CD4-positive, CD25-positive, alpha-beta regulatory T cell (primary cell): ENCODE data around the gene NAALADL2. TPM values are rescaled to one million over a fixed set of nuclear protein-coding genes. Genes with fewer than 3 reads are reported as not detected.

Source experiments
- ATAC-seq, 2 donors: fragments of 150-1000 bp; cut with Tn5 transposase; one replicate each; pipeline ENCODE4 v1.10.0; 2021; ENCODE audit warnings: low read depth in 2 of 2, moderate number of reproducible peaks in 2 of 2, moderate library complexity in 1 of 2
- DNase-seq, 3 donors: peaks; one replicate each; pipeline versions ENCODE4 v3.0.0 to v3.0.0-alpha.2; 2012 to 2022; ENCODE audit warnings: mixed read lengths in 1 of 3
- H3K27ac ChIP-seq: one replicate; pipeline ENCODE4 v1.7.0; 2013; ENCODE audit warnings: mild to moderate bottlenecking, low read length; ENCODE audit not compliant: insufficient read depth, poor library complexity, severe bottlenecking
- H3K27me3 ChIP-seq: one replicate; pipeline ENCODE4 v1.7.0; 2013; ENCODE audit warnings: low read length; ENCODE audit not compliant: control insufficient read depth, insufficient read depth
- H3K36me3 ChIP-seq: one replicate; pipeline ENCODE4 v1.7.0; 2013; ENCODE audit warnings: mild to moderate bottlenecking, low read length, moderate library complexity; ENCODE audit not compliant: control insufficient read depth, insufficient read depth
- H3K4me1 ChIP-seq: 2 replicates; pipeline ENCODE4 v1.7.0; 2013; ENCODE audit warnings: mild to moderate bottlenecking, low read length; ENCODE audit not compliant: insufficient read depth, control insufficient read depth, poor library complexity, severe bottlenecking
- H3K4me3 ChIP-seq: one replicate; pipeline ENCODE4 v1.7.0; 2013; ENCODE audit warnings: low read depth, mild to moderate bottlenecking, low read length, moderate library complexity
- H3K9me3 ChIP-seq, 2 experiments: 1 replicate in 1 of 2; 2 replicates in 1 of 2; pipeline ENCODE4 v1.7.0; 2013; ENCODE audit warnings: low read length in 2 of 2, mild to moderate bottlenecking in 1 of 2, moderate library complexity in 1 of 2; ENCODE audit not compliant: control insufficient read depth in 2 of 2
- H3K27ac Mint-ChIP-seq, 3 donors: one replicate each; pipeline ENCODE4 v1.8.0; 2020 to 2022; ENCODE audit warnings: mild to moderate bottlenecking in 3 of 3, mixed read lengths in 3 of 3, moderate library complexity in 2 of 3
- H3K27me3 Mint-ChIP-seq: one replicate; pipeline ENCODE4 v1.8.0; 2022; ENCODE audit warnings: mild to moderate bottlenecking, mixed read lengths
- H3K36me3 Mint-ChIP-seq: one replicate; pipeline ENCODE4 v1.8.0; 2020; ENCODE audit warnings: mixed read lengths
- H3K4me1 Mint-ChIP-seq, 4 donors: one replicate each; pipeline ENCODE4 v1.8.0; 2020 to 2022; ENCODE audit warnings: mixed read lengths in 4 of 4, mild to moderate bottlenecking in 1 of 4
- H3K4me3 Mint-ChIP-seq, 4 donors: one replicate each; pipeline ENCODE4 v1.8.0; 2020 to 2022; ENCODE audit warnings: mild to moderate bottlenecking in 4 of 4, mixed read lengths in 4 of 4, moderate library complexity in 3 of 4
- H3K9me3 Mint-ChIP-seq, 7 donors: one replicate each; pipeline ENCODE4 v1.8.0; 2020 to 2022; ENCODE audit warnings: mixed read lengths in 7 of 7, mild to moderate bottlenecking in 3 of 7, moderate library complexity in 2 of 7
- polyA plus RNA-seq, 4 donors: library from polyadenylated mRNA; unstranded; fragments of 300-500 nt; fragmentation: Illumina TruSeq; gene quantifications; one replicate each; pipeline ENCODE4 v1.2.3, GENCODE V29; 2021
- total RNA-seq: library from RNA; stranded (reverse); gene quantifications from one replicate; pipeline ENCODE4 v1.2.3, GENCODE V29; 2022

NAALADL2 gene
- total and polyA plus RNA-seq, 5 donors from 2014 or later, result not detected

GRCh38 chr3:175655351-175655750 lies 796.2 kb downstream of the NAALADL2 start:
- no peak overlapping the region for H3K4me3 ChIP-seq
- H3K4me3 Mint-ChIP-seq, result no peak overlapping the region
- no peaks in the 10 kb centered on the region for H3K27me3 ChIP-seq
- no peak for ATAC-seq
- H3K36me3 Mint-ChIP-seq, result no peaks in the 10 kb centered on the region
- no peaks in the 10 kb centered on the region for H3K4me1 Mint-ChIP-seq
- H3K27me3 Mint-ChIP-seq, result no peaks in the 10 kb centered on the region
- no peak overlapping the region for H3K27ac ChIP-seq
- no peaks in the 10 kb centered on the region for H3K9me3 ChIP-seq
- no peaks in the 10 kb centered on the region for H3K36me3 ChIP-seq
- no peak overlapping the region for H3K27ac Mint-ChIP-seq
- no peak for DNase-seq
- H3K4me1 ChIP-seq, result no peaks in the 10 kb centered on the region
- peaks cover 0 to 9% (median 4%) of the 10 kb centered on the region in 7 donors for H3K9me3 Mint-ChIP-seq

- no peaks in the 10 kb centered on the region for H3K9me3 ChIP-seq
- ATAC-seq (no peak), DNase-seq (no peak)
- H3K36me3 Mint-ChIP-seq, result no peaks in the 10 kb centered on the region
- no peak overlapping the region for H3K4me3 ChIP-seq
- H3K4me1 ChIP-seq, result no peaks in the 10 kb centered on the region
- H3K27me3 ChIP-seq, result no peaks in the 10 kb centered on the region
- no peak overlapping the region for H3K27ac Mint-ChIP-seq
- no peak overlapping the region for H3K27ac ChIP-seq
- no peaks in the 10 kb centered on the region for H3K36me3 ChIP-seq
- H3K4me1 Mint-ChIP-seq, result no peaks in the 10 kb centered on the region
- no peak overlapping the region for H3K4me3 Mint-ChIP-seq
- peaks cover 0 to 10% (median 2%) of the 10 kb centered on the region in 7 donors for H3K9me3 Mint-ChIP-seq
- no peaks in the 10 kb centered on the region for H3K27me3 Mint-ChIP-seq
Observed at GRCh38 chr3:175656461-175656860, 797.3 kb downstream of the NAALADL2 start.

GRCh38 chr3:175659670-175660350 lies 800.7 kb downstream of the NAALADL2 start:
- H3K4me3 Mint-ChIP-seq, result no peak overlapping the region
- Histone ChIP-seq H3K36me3 (no peaks in the 10 kb centered on the region), H3K9me3 (no peaks in the 10 kb centered on the region), H3K4me3 (no peak overlapping the region), H3K4me1 (no peaks in the 10 kb centered on the region), H3K27me3 (no peaks in the 10 kb centered on the region), H3K27ac (no peak overlapping the region)
- H3K9me3 Mint-ChIP-seq, result peaks cover 0 to 14% (median 3%) of the 10 kb centered on the region in 7 donors
- H3K27me3 Mint-ChIP-seq, result no peaks in the 10 kb centered on the region
- ATAC-seq (no peak), DNase-seq (no peak)
- H3K36me3 Mint-ChIP-seq, result no peaks in the 10 kb centered on the region
- no peak overlapping the region for H3K27ac Mint-ChIP-seq
- no peaks in the 10 kb centered on the region for H3K4me1 Mint-ChIP-seq

- no peaks in the 10 kb centered on the region for H3K36me3 Mint-ChIP-seq
- Histone ChIP-seq H3K4me3 (no peak overlapping the region), H3K9me3 (no peaks in the 10 kb centered on the region), H3K4me1 (no peaks in the 10 kb centered on the region), H3K27me3 (no peaks in the 10 kb centered on the region), H3K27ac (no peak overlapping the region), H3K36me3 (no peaks in the 10 kb centered on the region)
- no peak for DNase-seq
- peaks cover 0 to 12% (median 5%) of the 10 kb centered on the region in 7 donors for H3K9me3 Mint-ChIP-seq
- ATAC-seq, result no peak
- H3K4me1 Mint-ChIP-seq, result no peaks in the 10 kb centered on the region
- H3K27me3 Mint-ChIP-seq, result no peaks in the 10 kb centered on the region
- H3K4me3 Mint-ChIP-seq, result no peak overlapping the region
- H3K27ac Mint-ChIP-seq, result no peak overlapping the region
Observed at GRCh38 chr3:175662815-175663214, 803.7 kb downstream of the NAALADL2 start.

- H3K9me3 ChIP-seq, result no peaks in the 10 kb centered on the region
- H3K4me3 Mint-ChIP-seq, result no peak overlapping the region
- H3K27ac ChIP-seq, result no peak overlapping the region
- no peak overlapping the region for H3K4me3 ChIP-seq
- H3K27me3 ChIP-seq, result no peaks in the 10 kb centered on the region
- no peak for ATAC-seq
- H3K36me3 Mint-ChIP-seq, result no peaks in the 10 kb centered on the region
- no peak overlapping the region for H3K27ac Mint-ChIP-seq
- DNase-seq, result no peak
- peaks cover 1 to 10% (median 4%) of the 10 kb centered on the region in 7 donors for H3K9me3 Mint-ChIP-seq
- no peaks in the 10 kb centered on the region for H3K36me3 ChIP-seq
- no peaks in the 10 kb centered on the region for H3K27me3 Mint-ChIP-seq
- no peaks in the 10 kb centered on the region for H3K4me1 ChIP-seq
- H3K4me1 Mint-ChIP-seq, result no peaks in the 10 kb centered on the region
Observed at GRCh38 chr3:175664911-175665310, 805.8 kb downstream of the NAALADL2 start.

GRCh38 chr3:175668300-175668699 lies 809.2 kb downstream of the NAALADL2 start:
- Mint-ChIP-seq H3K36me3 (no peaks in the 10 kb centered on the region), H3K27me3 (no peaks in the 10 kb centered on the region), H3K4me1 (peaks cover 0 to 3% (median 0%) of the 10 kb centered on the region in 4 donors), H3K9me3 (peaks cover 0 to 10% (median 3%) of the 10 kb centered on the region in 7 donors), H3K27ac (no peak overlapping the region), H3K4me3 (no peak overlapping the region)
- Histone ChIP-seq H3K4me3 (no peak overlapping the region), H3K36me3 (no peaks in the 10 kb centered on the region), H3K27me3 (no peaks in the 10 kb centered on the region), H3K4me1 (no peaks in the 10 kb centered on the region), H3K9me3 (no peaks in the 10 kb centered on the region), H3K27ac (no peak overlapping the region)
- DNase-seq (no peak), ATAC-seq (no peak)

- ATAC-seq, result no peak
Observed at GRCh38 chr3:175670557-175670956, 811.4 kb downstream of the NAALADL2 start.

GRCh38 chr3:175672119-175672689 lies 813.1 kb downstream of the NAALADL2 start:
- Mint-ChIP-seq H3K27ac (no peak overlapping the region), H3K4me3 (no peak overlapping the region), H3K36me3 (no peaks in the 10 kb centered on the region), H3K4me1 (peaks cover 0 to 3% (median 0%) of the 10 kb centered on the region in 4 donors), H3K27me3 (no peaks in the 10 kb centered on the region), H3K9me3 (peaks cover 0 to 16% (median 4%) of the 10 kb centered on the region in 7 donors)
- Histone ChIP-seq H3K4me3 (no peak overlapping the region), H3K27me3 (no peaks in the 10 kb centered on the region), H3K36me3 (no peaks in the 10 kb centered on the region), H3K4me1 (no peaks in the 10 kb centered on the region), H3K27ac (no peak overlapping the region), H3K9me3 (peaks cover 0 to 4% of the 10 kb centered on the region in 2 experiments)
- ATAC-seq (no peak), DNase-seq (no peak)

More at GRCh38 chr3:175670557-175670956, 811.4 kb downstream of the NAALADL2 start:
- peaks cover 0 to 4% of the 10 kb centered on the region in 2 experiments for H3K9me3 ChIP-seq
- no peaks in the 10 kb centered on the region for H3K36me3 ChIP-seq
- no peak for DNase-seq
- Mint-ChIP-seq H3K27ac (no peak overlapping the region), H3K9me3 (peaks cover 0 to 10% (median 2%) of the 10 kb centered on the region in 7 donors), H3K36me3 (no peaks in the 10 kb centered on the region), H3K4me3 (no peak overlapping the region), H3K27me3 (no peaks in the 10 kb centered on the region), H3K4me1 (peaks cover 0 to 3% (median 0%) of the 10 kb centered on the region in 4 donors)
- no peaks in the 10 kb centered on the region for H3K27me3 ChIP-seq
- no peaks in the 10 kb centered on the region for H3K4me1 ChIP-seq
- no peak overlapping the region for H3K27ac ChIP-seq
- H3K4me3 ChIP-seq, result no peak overlapping the region
